NCI-H187 treated with DMSO at 0.1 percent for 48 hours (cell line): ENCODE measurements around the gene RASGRP4.
"Not testable (repeated sequence)": the region's sequence is repeated elsewhere in the genome, so short reads cannot be mapped to it uniquely, and the experiment has no call there.

Experiments
- DNase-seq: peaks from one replicate; lab custom pipeline; 2025; lab: John Stamatoyannopoulos, UW

The RASGRP4 gene

DNA sequence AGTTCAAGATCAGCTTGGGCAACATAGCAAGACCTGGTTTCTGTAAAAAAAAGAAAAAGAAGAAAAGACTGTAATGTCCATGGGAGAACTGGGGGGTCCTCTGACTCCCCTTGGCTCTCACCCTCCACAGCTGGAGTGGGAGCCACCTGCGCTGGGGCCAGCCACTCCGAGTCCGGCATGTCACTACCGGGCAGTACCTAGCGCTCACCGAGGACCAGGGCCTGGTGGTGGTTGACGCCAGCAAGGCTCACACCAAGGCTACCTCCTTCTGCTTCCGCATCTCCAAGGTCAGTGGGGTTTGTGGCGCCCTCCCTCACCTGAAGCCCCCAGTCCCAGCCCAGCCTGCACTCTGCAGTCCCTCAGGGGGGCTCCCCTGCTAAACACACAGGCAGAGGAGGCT is 22.2 kb upstream of the RASGRP4 start:
- no peak for DNase-seq

DNA sequence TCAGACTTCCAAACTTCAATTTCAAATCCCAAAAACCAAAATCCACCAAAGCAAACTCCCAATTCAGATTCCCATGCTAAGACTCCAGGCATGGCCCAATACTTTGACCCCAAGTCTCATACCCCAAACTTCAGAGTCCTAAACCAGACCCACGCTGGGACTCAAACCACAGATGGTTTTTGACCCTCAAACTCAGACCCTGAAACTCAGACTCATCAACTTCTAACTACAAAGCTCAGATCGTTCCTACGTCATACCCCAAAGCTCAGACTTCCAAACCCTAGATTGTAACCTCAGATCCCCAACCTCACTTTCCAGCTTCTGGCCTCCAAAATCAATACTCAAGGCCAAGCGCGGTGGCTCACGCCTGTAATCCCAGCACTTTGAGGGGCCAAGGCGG is 19.3 kb upstream of the RASGRP4 start:
- DNase-seq = no peak

DNA sequence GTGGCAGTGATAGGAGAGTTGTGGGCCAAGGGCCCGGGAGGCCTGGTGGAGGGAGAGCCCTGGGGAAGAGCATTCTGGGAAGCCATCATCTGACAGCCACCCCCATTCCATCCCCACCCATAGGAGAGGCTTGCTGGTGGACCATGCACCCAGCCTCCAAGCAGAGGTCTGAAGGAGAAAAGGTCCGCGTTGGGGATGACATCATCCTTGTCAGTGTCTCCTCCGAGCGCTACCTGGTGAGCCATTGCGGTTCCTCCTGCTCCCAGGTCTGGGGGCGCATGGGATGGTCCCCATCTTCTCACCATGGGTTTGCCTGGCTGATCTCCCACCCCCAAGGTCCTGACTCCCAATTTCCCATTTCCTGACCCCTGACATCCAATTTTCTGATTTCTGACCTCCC is 18.0 kb upstream of the RASGRP4 start:
- DNase-seq = no peak

DNA sequence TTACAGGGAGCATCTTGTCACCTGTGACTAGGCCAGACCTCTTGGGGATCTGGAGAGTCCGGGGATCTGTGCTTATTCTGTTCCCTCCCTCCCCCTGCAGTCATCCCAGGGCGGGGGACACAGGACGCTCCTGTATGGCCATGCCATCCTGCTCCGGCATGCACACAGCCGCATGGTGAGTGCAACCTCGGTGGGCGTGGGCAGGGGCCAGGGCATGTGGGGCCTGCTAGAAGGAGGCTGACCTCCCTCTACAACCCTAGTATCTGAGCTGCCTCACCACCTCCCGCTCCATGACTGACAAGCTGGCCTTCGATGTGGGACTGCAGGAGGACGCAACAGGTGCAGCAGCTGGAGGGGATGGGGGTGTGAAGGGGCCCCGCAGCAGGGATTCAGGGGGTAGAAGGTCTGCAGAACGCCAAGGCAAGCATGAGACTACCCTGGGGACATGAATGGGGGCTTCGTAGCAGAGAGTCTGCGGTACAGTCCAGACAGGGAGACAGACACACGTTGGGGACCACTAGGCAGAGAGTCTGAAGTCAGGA is 17.5 kb upstream of the RASGRP4 start:
- no peak for DNase-seq

DNA sequence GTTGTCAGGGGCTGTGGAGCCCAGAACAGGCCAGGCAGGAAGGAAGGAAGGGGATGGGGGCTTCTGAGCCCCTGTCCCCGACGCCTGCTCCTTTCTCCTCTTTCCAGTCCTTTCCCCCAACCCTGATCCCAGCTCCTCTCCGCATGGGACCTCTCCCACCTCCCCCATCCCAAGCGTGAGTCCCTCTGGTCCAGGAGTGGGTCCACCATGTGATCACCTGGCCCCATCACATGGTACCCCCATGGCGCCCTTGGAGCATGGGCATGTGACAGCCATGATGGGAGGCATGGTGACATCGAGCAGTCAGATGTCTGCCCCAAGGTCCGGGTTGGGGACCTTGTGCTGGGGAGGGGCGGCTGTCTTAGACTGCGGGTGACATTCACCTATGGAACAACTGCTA is 16.7 kb upstream of the RASGRP4 start:
- no peak for DNase-seq

DNA sequence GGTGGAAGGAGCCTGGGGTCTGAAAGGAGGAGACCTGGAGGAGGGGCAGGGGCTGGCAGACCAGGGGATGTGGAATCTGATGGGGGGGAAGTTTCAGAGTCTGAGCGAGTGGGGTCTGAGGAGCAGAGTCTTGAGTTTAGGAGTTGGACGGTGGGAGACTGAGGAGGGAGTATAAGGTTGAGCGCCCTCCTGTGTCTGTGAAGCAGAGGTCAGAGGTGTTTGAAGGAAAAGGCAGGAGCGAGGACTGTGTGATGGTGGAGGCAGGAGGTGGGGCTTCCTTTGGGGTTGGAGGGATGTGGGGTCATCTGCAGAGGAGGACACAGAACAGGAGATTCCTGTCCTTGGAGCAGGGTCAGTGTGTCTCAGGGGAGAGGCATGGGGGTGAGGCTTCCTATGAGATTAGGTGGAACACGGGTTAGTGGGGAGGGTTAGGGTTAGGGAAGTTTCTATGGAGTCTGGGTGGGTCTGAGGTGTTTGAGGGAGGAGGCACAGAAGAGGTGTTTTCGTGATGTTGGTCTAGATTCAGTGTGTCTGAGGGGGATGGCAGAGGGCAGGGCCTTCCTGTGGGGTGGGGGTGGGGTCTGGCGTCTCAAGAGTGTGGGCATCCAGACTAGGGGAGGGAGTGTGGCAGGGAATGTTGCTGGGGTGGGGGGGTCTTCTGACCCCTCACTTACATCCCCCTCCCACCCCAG is 15.8 kb upstream of the RASGRP4 start:
- DNase-seq = no peak

DNA sequence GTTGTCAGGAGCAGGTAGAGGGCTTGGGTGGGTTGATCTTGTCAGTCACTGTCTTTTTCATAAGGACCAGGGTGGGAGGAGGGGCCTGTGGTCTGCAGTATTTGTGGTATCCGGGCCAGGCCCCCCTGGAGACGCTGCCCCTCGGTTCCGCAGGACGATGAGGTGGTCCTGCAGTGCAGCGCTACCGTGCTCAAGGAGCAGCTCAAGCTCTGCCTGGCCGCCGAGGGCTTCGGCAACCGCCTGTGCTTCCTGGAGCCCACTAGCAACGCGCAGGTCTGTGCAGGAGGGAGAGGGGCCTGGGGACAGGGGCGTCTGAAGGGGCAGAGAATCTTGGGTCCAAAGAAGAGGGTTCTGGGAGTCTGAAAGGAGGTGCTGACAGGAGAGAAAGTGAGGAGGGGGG is 14.6 kb upstream of the RASGRP4 start:
- DNase-seq = no peak

DNA sequence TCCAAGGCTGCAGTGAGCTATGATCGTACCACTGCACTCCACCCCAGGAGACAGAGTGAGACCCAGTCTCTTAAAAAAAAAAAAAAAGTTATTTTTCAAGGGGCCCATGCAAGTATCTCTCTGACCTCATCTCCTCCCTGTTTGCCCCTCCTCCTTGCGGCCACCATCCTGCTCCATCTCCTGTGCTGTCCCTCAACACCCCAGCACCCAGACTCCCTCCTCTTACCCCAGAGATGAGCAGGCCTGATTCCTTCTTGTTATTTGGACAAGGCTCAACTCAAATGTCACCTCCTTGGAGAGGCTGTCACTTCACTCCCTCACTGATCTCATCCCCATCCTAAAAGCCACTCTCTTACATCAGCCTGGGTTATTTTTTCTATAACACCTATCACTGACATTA is 11.9 kb upstream of the RASGRP4 start:
- no peak for DNase-seq

DNA sequence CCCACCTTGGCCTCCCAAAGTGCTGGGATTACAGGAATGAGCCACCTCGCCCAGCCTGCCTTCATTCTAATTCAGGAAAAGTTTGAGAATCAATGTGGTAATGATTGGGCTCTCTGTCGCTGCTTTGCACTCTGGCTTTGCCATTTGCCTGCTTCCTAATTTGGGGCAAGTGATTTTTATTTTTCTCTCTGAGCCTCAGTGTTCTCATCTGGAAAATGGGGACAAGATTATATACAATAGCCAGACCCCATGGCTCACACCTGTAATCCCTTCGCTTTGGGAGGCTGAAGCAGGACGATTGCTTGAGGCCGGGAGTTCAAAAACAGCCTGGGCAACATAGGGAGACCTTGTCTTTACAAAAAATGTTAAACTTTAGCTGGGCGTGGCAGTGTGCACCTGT is 11.3 kb upstream of the RASGRP4 start:
- DNase-seq = no peak

DNA sequence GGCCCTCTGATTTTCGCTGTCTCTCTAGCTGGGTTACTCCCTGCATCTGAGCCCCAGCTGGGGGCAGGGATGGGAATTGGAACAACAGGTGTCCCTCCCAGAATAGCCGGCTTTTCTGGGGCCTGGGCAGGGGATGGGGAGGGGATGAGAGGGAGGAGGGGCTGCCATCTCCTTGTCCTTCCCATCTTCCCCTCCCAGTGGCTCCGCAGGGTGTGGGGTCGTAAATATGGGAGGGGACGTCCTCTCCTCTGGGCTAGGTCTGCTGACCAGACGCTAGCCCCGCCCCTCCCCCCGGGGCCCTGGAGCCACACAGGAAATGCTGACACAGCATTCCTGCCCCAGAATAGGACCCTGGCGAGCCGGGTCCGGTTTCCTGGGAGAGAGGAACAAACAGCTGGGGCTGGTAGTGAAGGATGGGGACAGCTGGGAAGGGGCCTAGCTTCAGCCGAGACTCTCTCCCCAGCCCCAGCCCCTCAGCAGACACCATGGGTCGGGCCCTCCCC is 8.6 kb upstream of the RASGRP4 start:
- no peak for DNase-seq

DNA sequence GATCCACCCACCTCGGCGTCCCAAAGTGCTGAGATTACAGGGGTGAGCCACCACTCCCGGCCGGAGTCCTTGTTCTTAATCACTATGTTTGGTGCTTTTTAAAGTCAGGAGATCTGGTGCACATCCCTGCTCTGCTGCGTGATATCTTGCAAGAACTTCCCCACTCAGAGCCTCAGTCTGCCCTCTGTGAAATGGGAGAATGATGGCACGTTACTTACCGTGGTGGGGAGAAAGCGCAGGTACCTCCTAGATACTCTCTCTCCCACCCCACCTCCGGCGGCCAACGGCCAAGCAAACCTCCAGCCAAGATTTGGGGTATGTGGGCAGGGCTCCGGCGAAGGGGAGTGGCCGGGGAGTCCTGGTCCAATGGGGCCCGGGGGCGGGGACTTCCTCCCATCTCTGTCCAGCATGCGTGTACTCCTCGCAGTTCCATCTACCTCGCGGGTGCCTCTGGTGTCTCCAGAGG is 7.3 kb upstream of the RASGRP4 start, which contains the start of gene RYR1:
RYR1 (plus strand) TSS at position 424 of the 466 bp plus-strand sequence. CDS start 139 bp downstream, outside the sequence.
- no peak for DNase-seq

DNA sequence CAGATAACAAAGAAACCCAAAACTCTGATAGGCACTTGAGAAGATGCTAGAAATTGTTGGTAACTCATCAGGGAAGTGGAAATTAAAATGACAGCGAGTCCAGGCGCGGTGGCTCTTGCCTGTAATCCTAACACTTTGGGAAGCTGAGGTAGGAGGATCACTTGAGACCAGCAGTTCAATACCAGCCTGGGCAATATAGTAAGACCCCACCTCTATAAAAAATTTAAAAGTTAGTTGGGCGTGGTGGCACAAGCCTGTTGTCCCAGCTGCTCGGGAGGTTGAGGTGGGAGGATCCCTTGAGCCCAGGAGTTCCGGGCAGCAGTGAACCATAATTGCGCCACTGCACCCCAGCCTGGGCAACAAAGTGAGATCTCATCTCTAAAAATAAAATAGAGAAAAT is 4.9 kb upstream of the RASGRP4 start:
- no peak for DNase-seq

DNA sequence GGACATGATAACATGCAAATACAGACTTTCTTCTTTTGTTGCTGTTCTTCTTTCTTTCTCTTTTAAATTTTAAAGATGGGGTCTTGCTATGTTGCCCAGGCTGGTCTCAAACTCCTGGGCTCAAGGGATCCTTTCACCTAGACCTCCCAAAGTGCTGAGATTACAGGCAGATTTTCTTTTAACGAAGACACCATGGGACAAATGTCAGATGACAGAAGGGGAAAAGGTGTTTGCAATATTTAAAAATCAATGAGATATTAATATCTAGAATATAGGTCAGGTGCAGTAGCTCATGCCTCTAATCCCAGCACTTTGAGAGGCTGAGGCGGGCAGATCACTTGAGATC is 3.8 kb upstream of the RASGRP4 start:
- DNase-seq = no peak

DNA sequence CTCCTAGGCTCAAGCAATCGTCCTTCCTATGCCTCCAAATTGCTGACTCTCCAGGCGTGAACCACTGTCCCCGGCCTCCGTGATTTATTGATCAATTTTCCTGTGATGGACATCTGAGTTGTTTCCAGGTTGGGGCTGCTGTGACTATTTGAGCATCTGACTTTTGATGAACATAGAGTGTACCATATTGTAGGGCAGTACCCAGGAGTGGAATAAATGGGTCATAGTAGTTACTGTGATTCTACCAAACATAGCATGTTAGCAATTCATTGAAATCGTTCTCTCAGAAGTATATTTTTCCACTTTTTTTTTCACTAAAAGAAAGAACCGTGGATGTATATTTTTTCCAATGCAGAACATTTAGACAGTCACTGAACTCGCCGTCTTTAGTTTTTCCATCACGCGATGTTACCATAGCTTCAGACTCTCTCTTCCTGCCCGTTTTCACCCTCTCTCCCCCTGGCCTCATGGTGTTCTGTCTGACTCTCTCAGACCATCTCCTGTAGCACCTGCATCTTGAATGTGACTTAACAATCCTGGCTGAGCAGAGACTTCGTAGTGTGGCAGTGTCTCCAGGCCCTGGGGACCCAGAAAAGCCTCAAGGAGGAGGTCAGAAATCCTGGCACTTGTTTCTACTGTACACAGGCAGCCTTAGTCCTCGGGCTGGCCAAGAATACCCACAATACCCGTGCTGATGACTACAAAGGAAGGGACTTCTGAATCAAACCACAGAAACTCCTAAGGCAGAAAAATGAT is 3.2 kb upstream of the RASGRP4 start:
- no peak for DNase-seq

DNA sequence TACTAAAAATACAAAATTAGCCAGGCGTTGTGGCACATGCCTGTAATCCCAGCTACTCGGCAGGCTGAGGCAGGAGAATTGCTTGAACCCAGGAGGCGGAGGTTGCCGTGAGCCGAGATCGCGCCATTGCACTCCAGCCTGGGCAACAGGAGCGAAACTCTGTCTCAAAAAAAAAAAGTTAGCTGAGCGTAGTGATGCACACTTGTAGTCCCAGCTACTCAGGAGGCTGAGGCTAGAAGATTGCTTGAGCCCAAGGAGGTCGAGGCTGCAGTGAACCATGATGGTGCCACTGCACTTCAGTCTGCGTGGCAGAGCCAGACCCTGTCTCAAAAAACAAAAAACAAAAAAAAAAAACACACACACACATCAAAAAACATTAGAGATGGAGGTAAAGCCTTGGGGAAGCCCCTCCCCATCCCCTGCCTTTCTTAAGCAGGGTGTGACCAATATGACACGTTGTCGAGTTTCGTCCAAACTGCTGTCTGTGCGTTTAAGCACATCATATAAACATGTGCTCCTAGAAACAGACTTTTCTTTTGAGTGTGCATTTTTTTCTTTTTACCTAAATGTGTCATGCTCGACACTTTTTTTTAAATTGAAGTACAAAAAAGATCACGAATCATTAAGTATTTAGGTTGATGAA is 1.1 kb upstream of the RASGRP4 start:
- DNase-seq = not testable (repeated sequence)

DNA sequence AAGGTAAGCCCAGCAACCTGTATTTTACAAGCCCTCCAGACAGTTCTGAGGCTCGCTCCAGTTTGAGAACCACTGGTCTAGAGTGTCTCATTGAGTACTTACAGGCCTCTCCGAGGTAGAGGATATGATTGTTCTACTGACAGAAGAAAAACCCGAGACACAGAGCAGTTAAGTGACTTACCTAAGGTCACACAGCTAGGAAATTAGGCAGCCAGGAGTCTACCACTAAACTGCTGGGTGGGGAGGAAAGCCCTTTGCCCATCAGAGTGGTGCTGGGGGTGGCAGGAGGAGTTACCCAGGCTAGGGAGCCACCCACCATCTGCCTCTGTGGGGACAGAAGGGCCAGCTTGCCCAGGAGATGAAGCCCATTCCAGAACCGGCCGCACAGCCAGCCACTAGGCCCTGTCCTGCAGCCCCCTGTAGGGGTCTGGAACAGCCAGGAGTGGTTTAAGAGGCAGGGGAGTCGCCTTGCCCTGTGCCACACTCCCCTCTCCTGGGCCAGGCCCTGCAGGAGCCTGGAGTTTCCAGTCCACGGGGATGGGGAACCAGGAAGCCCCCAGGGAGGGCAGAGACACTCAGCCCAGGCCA is 703 bp downstream of the RASGRP4 start:
- DNase-seq = no peak

DNA sequence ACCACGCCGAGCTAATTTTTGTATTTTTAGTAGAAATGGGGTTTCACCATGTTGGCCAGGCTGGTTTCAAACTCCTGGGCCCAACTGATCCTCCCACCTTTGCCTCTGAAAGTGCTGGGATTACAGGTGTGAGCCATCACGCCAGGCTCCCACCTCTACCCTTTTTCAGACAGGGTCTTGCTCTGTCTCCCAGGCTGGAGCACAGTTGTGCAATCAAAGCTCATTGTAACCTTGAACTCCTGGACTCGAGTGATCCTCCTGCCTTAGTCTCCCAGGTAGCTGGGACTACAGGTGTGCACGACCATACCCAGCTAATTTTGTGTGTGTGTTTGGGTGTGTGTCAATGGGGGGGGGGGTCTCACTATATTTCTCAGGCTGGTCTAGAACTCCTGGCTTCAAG is 1.7 kb downstream of the RASGRP4 start:
- no peak for DNase-seq

DNA sequence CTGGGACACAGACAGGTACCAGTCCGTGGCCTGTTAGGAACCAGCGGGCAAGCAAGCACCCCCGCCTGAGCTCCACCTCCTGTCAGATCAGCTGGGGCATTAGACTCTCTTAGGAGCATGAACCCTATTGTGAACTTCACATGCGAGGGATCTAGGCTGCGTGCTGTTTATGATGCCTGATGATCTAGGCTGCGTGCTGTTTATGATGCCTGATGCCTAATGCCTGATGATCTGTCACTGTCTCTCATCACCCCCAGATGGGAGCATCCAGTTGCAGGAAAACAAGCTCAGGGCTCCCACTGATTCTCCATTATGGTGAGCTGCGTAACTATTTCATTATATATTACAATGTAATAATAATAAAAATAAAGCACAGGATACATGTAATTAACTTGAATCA is 3.6 kb downstream of the RASGRP4 start:
- no peak for DNase-seq

DNA sequence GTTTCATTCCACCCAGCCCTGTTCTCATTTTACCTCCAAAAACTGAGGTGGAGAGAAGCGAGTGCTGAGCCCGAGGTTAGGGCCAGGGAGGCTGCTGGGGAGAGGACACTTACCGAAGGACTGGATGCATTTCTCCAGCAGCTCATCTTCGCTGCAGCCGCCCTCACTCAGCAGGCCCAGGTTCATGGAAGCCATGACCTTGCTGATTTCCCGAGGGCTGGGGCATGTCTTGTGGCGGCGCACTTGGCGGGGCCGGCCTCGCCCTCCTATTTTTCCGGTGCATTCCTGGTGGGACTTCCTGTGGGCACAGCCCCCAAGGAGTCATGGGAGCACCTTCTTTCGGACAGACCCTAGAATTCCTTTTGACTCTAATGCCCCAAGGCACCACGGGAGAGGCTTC is 4.2 kb downstream of the RASGRP4 start:
- no peak for DNase-seq

DNA sequence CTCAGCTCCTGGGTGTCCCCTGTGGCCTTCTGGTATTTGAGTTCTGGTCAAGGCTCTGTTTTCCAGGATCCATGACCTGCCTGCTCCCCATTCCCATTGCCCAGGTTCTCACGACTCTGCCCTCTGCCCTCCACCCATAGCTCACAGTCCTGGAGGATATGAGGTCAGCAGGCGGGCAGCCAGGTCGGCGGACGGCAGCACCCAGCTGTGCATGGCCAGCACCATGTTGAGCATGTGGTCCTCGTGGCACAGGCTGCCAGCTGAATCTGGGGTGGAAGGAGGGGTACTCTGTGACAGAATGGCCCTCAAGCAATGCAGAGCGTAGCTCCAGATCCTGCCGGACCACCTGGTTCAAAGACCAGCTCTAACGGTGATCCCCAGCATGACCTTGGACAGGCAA is 5.1 kb downstream of the RASGRP4 start:
- DNase-seq = no peak

DNA sequence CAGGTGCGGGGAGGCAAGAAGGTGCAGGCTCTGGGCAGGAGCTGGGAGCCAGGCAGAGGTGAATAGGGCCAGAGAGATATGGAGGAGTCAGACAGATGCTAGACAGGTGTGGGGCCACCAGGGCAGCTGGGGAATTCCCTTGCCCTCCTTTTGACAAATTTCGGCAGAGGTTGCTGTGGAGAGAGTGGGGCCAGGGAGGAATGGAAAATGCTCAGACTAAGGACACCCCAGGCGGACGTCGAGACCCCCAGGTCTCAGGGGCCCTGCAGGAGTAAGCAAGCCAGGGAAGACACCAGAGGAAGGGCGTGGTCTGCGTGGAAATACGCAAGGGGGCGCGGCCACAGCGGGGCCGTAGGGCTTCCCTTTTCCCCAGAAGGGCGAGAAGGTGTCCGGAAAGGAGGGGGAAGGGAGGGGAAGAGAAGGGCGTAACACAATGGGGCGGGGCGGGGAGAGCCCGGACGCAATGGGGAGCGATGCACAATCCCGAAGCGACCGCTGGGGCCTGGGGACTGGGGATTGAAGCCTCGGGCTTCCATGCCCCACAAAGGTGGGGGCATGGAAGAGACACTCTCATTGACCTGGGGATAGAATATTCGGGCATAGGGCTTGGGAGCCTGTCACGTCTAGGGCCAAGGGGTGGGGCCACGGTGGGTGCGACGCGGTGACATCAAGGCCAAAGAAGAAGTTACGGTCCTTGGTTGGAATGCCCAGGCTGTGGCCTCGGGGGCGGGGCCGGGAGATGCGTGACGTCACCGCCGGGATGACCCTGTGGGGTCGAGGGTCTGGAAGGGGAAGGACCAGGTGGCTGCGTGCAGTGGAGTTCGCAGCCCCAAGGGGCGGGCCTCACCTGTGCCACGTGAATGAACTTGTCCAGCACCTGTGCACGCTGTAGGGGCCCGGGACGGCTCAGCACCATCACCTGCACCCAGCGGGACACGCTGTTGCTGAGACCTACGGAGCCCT is 8.2 kb downstream of the RASGRP4 start:
- DNase-seq = no peak
